HG02973 (cell line): Measurements from ENCODE around the gene STRADA.

ENCODE experiments used
- ATAC-seq: cut with Tn5 transposase; IDR thresholded peaks from one replicate; pipeline ENCODE4 v1.9.1; 2021; ENCODE audit warnings: moderate library complexity; ENCODE audit not compliant: unreplicated experiment

Gene STRADA

DNA sequence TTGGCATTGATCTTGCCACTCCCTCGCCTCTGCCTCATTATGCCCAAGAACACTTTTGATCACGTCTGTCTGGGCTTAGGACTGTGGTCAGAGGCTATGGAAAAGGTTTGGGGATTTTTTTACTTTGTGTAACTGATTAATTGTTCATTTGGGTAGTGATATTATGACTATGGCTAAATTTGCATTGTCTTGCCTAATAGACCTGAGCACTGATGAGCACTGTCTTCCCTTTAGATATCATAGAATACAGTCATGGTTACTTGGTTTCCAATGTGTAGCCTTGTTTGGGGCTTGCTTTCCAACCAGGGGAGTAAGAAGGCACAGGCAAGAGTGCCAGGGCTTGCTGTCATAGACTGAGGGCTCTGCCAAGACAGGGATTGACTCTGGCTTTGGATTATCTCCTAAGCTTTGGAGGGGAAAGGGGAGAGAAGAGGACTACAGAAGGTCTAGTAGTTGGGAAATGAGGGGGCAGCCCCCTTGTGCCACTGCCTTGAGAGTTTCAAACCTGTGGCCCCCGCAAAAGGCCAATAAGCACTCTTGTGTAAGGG, 55.4 kb downstream of the STRADA start:
- no peak for ATAC-seq

DNA sequence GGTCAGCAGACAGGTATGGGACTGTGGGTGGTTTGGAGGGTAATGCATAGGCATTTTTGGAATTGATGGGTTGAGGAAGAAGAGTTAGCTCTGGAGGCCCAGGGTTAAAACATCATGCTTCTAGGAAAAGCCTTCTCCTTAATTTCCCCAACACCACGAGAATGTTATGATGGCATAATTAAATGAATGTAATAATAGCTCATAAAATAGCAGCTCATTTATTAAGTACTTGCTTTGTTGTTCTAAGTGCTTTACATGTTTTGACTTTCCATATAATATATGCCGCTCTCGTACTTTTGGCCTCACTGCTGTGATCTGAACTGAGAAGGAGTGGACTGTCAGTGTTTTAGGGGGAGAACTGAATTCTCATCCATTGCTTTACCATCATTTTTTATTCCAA, 56.0 kb downstream of the STRADA start:
- ATAC-seq, result no peak

DNA sequence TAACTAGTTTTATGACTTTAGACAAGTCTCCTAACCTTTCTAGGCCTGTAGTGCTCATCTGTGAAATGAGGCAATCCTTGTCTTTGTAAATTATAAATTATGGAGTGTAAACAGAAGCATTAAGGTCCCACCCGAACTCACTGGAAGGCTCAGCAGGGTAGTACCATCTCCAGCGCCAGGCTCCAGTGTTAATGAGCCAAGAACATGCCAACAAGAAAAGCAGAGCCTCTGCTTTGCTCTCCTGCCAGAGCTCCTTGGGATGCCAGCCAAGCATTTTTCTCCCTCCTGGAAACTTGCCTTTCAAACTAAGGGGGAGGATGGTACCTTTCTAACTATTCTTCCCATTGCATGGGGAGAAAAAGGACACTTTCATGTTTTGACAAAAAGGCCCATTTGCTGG, 56.6 kb downstream of the STRADA start:
- no peak for ATAC-seq

DNA sequence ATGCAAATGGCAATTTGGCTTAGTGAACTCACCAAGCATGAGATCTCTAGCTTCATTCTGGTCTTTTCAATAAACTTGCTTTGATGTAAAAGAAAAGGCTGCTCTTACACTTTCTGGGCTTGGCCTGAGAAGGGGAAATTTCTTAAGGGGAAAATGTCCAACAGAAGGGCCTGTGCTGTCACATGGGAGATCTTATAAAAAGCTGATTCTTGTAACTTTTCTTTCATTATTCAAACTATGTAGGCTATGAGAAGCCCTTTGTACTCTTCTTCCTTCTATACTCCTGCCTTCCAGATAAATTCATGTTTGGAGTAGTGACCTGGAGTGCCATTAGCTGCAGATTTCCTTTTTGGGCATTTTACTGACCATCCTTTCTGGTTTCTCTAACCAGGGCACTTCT, 58.6 kb downstream of the STRADA start:
- ATAC-seq, result no peak

DNA sequence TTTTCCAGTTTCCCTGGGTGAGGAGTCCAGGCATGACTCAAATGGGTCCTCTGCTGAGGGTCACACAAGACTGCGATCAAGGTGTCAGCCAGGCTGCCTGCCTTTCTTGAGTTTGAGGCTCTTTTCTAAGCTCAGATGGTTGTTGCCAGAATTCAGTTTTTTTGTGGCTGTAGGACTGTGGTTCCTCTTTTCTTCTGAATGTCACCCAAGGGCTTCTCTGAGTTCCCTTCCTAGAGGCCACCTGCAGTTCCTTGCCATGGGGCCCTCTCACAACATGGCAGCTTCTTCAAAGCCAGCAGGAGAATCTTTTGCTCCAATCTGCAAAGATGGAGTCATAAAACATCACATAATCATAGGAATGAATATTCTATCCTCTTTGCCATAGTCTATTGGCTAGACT, 59.2 kb downstream of the STRADA start:
- ATAC-seq, result no peak

DNA sequence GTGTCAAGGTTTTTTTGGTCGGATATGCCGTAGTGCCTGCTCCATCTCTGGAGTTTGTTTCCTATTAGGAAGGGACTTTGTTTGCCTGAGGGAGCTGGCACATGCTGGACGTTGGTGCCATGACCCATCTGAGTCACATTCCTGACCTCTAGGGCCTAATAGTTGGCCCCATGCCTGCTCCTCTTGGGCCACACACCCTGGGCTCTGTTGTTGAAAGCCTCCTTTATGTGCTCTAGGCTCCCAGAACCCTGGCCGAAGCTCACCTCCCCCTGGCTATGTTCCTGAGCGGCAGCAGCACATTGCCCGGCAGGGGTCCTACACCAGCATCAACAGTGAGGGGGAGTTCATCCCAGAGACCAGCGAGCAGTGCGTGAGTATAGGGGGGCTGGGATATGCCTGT, 60.1 kb downstream of the STRADA start:
- no peak for ATAC-seq

DNA sequence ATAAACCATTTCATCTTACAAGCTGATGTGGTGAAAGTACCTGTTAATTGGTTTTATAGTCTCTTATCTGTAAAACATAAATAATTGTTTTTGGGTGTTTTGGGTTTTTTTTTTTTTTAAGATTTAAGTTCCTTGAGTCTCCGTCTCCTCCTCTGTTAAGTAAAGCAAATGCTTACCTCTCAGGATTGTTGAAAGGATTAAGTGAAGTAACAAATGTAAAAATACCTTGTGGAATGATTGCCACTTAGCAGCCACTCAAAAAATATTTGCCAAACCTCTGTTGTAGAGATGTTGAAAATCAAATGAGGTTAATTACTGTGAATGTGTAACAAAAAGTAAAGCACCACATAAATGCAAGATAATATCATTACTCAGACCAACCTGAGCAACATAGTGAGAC, 60.9 kb downstream of the STRADA start:
- ATAC-seq, result no peak

DNA sequence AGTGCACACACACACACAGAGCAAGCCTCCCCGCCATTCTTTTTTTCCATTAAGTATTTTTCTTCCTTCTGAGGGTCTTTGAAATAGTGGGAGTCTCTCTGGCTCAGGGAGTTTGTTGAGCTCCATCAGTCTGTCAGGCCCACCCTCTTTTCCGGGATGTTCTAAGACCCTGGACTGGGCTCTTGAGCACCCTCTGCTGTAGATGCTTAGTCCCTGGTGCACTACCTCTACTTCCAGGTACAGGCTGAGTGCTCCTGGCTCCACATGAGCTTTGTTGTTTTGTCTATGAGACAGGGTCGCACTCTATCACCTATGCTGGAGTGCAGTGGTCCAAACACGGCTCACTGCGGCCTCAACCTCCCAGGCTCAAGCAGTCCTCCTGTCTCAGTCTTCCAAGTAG, 62.4 kb downstream of the STRADA start:
- ATAC-seq, result no peak

DNA sequence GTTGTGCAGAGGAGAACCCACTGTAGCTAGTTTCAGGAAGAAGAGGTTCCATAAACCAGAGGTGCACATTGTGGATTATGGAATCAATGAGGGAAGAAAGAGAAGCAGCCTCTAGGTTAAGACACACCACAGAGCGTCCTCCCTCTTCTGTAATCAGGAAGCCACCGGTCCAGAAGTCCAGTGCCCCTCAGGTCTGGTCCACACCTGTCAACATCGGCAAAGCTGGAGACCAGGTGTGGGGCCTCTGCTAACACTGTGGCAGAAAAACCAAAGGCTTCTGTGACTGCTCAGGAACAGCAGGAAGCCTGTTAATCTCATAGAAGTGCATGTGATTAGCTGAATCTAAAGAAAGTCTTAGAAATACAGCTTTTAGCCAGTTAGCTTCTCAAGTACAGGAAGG, 65.0 kb downstream of the STRADA start:
- ATAC-seq, result no peak

DNA sequence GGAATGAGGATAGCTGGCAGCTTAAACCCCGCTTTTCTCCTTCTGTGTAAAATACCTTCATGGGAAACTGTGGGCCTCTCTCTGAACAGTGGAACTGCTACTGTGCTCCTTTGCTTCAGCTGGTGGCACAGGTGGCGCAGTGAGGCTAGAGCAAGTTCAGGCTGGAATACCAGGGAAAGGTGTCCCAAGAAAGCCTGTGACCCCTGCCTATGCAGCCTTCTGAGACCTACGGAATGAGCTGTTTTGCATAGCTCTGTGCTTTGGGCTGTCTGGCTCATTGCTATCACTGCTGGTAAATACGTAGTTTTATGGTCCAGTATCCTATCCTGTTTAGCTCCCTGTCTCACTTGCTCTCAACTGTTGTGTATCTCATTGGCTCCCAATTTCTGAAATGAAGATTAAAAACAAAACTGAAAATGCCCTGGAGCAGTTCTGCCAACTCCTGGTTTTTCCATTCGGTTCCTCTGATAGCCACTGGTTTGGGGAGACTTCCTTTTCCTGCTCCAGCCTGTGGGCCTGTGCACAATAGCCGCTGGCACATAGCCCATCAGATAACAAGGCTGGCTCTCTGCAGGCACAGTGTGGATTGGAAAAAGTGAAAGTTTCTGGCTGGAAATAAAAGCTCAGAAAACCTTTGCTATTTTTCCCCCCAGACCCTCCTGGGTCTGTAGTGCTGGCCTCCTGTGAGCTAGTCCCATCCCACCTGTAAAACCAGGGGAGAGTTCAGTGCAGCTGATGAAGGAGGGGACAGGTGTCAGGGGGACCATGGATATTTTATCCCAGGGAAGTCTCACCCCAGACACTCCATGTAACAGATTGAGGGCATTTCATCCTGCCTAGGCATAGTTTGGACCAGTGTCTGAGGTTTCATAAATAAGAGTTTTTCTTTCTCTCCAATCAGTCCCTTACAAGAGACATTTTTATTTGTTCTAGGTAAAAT, 65.7 kb downstream of the STRADA start:
- ATAC-seq, result no peak

DNA sequence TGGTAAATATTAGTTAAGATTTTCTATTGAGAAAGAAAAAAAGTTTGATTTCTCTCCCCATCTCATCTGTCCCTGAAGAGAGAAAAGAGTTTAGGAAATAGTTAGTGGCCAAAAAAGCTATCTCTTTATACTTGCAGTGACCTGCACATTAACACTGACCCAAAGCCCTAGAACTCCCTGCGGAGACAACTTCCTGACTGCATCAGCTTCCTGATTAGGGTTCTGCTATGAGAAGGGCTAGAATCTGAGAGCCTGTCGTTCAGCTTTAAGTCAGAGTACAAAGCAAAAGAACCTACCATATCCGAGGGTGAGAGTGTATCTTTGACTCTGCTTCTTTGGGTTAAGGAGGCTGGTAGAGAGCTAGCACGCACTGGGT, 66.4 kb downstream of the STRADA start:
- no peak for ATAC-seq

DNA sequence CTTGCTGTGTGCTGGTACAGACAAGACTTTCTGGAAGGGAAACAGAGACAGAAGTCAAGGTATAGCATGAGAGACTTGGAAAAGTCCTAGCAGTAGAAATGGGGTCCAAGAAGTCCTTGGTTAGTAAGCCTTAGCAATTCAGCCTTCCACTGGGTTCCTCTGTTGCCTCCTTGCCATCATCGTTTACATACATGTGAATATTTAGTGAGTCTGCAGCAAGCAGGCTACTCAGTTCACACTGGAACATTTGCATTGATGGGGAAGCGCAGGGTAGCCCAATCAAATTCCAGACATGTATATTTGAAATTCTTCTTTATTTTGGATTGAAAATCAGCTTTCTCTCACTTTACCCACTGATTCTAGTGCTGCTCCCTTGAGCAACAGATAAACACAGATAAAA, 68.7 kb downstream of the STRADA start:
- ATAC-seq, result no peak

DNA sequence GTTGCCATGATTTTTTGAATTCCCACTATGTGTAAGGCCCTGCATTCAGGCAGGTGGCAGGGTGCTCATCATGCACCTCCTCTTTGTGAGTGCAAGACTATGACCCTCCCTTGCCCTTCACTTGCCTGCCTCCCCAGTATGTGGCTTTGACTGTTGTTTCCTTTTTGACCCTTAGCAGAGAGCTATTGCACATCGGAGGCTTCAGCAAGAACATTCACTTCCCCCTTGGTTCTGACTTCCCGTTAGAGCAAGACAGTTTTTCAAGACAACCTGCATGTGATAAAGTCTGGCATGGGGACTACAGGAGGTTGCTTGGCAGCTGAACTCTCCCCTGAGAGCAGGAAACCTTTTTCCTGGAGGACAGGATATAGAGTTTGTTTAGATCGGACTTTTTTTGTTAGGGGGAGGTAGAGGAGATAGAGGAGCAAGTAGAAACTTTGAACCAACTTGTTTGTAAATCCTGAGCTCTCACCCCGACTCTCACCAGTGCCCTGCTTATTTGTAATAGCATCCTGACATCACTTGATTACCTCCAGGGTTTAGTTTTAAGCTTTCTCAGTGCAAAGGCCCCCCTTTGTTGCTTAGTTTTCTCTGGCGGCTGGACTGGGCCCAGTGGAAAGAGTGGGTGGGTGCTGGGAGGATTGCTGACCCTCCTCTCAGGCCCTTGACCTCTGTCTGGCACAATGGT, 75.9 kb downstream of the STRADA start:
- ATAC-seq, result no peak

DNA sequence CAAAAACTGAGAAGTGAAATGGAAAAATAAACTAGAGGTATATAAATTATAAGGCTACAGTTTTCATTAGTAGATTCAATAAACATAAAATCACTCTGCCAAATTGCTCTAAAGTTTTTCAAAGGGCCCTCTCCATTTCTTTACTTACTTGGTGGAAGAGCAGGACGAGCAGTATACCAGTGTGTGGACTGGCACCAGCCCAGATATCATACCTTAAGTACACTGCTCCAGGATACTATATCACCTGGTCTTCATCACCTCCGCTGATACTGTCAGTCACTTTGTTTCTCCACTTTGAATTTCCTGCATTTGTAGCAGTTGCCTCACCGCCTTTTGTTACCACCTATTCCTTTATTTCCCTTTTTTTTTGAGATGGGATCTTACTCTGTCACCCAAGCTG, 81.7 kb downstream of the STRADA start:
- ATAC-seq, result no peak

DNA sequence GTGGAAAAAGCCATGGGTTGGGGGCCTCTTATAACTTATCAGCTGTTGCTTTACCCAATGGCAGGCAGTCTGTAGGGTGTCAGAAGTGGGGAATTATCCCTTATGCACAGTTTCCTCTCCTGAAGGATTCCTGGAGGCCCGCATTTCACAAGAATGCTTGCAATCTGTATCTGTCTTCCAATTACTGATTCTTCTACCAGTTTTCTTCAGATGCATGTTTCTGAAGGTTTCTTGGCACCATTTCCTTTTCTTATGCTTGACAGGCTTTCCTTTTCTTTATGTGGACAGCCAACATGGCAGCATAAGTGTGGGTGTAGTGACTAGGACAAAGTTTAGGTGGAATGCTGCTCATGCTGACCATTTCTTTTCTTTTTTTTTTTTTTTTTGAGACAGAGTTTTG, 83.2 kb downstream of the STRADA start:
- ATAC-seq, result no peak

DNA sequence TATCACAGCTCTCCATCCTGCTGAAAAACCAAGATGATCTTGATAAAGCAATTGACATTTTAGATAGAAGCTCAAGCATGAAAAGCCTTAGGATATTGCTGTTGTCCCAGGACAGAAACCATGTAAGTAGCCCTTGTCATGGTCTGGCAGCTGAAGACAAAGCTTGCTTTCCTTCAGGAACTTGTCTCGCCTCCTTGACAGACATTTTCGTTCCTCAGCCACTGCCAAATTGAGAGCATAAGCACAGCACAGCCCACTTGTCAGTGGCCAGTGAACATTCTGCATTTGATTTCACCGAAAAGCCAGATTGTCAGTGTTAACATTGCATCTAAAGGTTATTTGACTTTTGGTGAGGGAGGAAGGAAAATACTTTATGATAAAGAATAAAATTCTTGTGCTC, 83.8 kb downstream of the STRADA start:
- ATAC-seq, result no peak

DNA sequence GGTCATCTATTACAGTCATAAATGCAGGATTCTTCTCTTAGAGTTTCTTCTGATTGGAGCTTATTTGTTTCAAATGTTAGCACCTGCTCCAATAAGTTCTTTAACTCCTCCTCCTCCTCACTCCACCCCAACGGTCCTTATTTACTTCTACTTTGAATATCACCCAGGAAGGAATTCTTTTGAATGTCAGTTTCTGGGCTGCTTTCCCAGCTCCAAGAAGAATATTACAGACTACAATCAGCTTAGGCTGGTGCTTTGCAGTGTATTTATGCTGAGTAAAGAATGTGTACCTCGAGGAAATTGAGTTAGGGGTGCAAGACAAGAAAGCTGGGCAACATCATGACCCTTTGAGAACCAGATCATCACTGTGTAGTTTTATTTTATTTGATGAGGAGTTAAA, 88.5 kb downstream of the STRADA start:
- no peak for ATAC-seq
